Lower lobe of right lung (tissue), 2 donors: ENCODE data around the gene THEM5. TPM values are rescaled to one million over a fixed set of nuclear protein-coding genes. Genes with fewer than 3 reads are reported as not detected.
A peak's percentile ranks its signal among the peaks of the same experiment; 100 is the strongest.

Experiments used
- ATAC-seq, 2 donors: fragments of 200-7000 bp; cut with Tn5 transposase; one replicate each; pipeline ENCODE4 v1.9.1; 2020 to 2022; ENCODE audit warnings: mild to moderate bottlenecking in 2 of 2, moderate library complexity in 2 of 2
- DNase-seq: peaks from one replicate; pipeline ENCODE4 v3.0.0-alpha.2; 2020
- H3K27ac ChIP-seq: fragments of 200-600 bp; one replicate; pipeline ENCODE4 v1.8.0; 2022
- H3K27me3 ChIP-seq: fragments of 200-600 bp; one replicate; pipeline ENCODE4 v1.8.0; 2022; ENCODE audit warnings: low read depth
- H3K36me3 ChIP-seq: fragments of 200-600 bp; one replicate; pipeline ENCODE4 v1.8.0; 2022; ENCODE audit warnings: mild to moderate bottlenecking
- H3K4me1 ChIP-seq: fragments of 200-600 bp; one replicate; pipeline ENCODE4 v1.8.0; 2022
- H3K4me3 ChIP-seq: fragments of 200-600 bp; one replicate; pipeline ENCODE4 v1.8.0; 2022; ENCODE audit warnings: mild to moderate bottlenecking
- H3K9me3 ChIP-seq: fragments of 200-600 bp; one replicate; pipeline ENCODE4 v1.8.0; 2022
- CTCF ChIP-seq: fragments of 200-600 bp; IDR thresholded peaks from one replicate; pipeline ENCODE4 v1.8.0; 2022; ENCODE audit warnings: antibody characterized with exemption, mild to moderate bottlenecking
- intact Hi-C: fragments of 100-400 bp; cut with DNase I; formaldehyde crosslinking; loops from one replicate; pipeline ENCODE4 v1.11.0; 2022
- total RNA-seq: library from RNA; stranded (reverse); fragmentation: NEBNext Ultra II Directional; extraction: Animal tissue kit (Norgen Biotek cat#: 25700); gene quantifications from one replicate; pipeline ENCODE4 v1.2.1, GENCODE V29; 2021
- donor health status: DM: no; HTN: yes; CAD: no; lungs with severe emphysema.

The THEM5 gene
- total RNA-seq, 1 donor from 2014 or later = not detected

- H3K36me3 ChIP-seq = no peaks in the 10 kb centered on the region
- H3K4me1 ChIP-seq = peaks cover 39% of the 10 kb centered on the region
- H3K27ac ChIP-seq = no peak overlapping the region
- H3K4me3 ChIP-seq = no peak overlapping the region
- intact Hi-C loops = no loop called here
- TF ChIP-seq CTCF = no peak
- no peak for DNase-seq
- H3K27me3 ChIP-seq = no peaks in the 10 kb centered on the region
- H3K9me3 ChIP-seq = no peaks in the 10 kb centered on the region
- ATAC-seq = no peak
Measured at GRCh38 chr1:151829352-151830046, 24.0 kb downstream of the THEM5 start.

GRCh38 chr1:151828921-151829320 is 24.6 kb downstream of the THEM5 start:
- no peaks in the 10 kb centered on the region for H3K27me3 ChIP-seq
- TF ChIP-seq CTCF = no peak
- H3K9me3 ChIP-seq = no peaks in the 10 kb centered on the region
- no peak overlapping the region for H3K27ac ChIP-seq
- H3K36me3 ChIP-seq = no peaks in the 10 kb centered on the region
- no peak overlapping the region for H3K4me3 ChIP-seq
- ATAC-seq (no peak), DNase-seq (peak; percentile 65)
- intact Hi-C loops = no loop called here
- peaks cover 39% of the 10 kb centered on the region for H3K4me1 ChIP-seq

GRCh38 chr1:151827853-151828252 is 25.7 kb downstream of the THEM5 start:
- DNase-seq = no peak
- H3K27ac ChIP-seq = no peak overlapping the region
- intact Hi-C loops = no loop called here
- no peak for TF ChIP-seq CTCF
- no peaks in the 10 kb centered on the region for H3K27me3 ChIP-seq
- no peak for ATAC-seq
- H3K9me3 ChIP-seq = no peaks in the 10 kb centered on the region
- no peaks in the 10 kb centered on the region for H3K36me3 ChIP-seq
- no peak overlapping the region for H3K4me3 ChIP-seq
- peaks cover 32% of the 10 kb centered on the region for H3K4me1 ChIP-seq

GRCh38 chr1:151825751-151826660 is 27.5 kb downstream of the THEM5 start:
- Histone ChIP-seq H3K4me1 (peaks cover 20% of the 10 kb centered on the region), H3K9me3 (no peaks in the 10 kb centered on the region), H3K27me3 (no peaks in the 10 kb centered on the region), H3K36me3 (no peaks in the 10 kb centered on the region), H3K4me3 (no peak overlapping the region), H3K27ac (no peak overlapping the region)
- intact Hi-C loops = no loop called here
- ATAC-seq = no peak
- no peak for DNase-seq
- TF ChIP-seq CTCF = no peak

GRCh38 chr1:151825204-151825603 is 28.3 kb downstream of the THEM5 start:
- intact Hi-C loops = no loop called here
- no peaks in the 10 kb centered on the region for H3K9me3 ChIP-seq
- no peak for DNase-seq

More at GRCh38 chr1:151825204-151825603, 28.3 kb downstream of the THEM5 start:
- Histone ChIP-seq H3K27ac (no peak overlapping the region), H3K36me3 (no peaks in the 10 kb centered on the region), H3K4me1 (peaks cover 27% of the 10 kb centered on the region), H3K4me3 (no peak overlapping the region), H3K27me3 (no peaks in the 10 kb centered on the region)
- no peak for TF ChIP-seq CTCF
- no peak for ATAC-seq
